Endometrial microvascular endothelial cells (primary cell): Measurements from ENCODE around the gene ADGRV1. TPM values are rescaled to one million over a fixed set of nuclear protein-coding genes. Genes with fewer than 3 reads are reported as not detected.

Experiments
- in situ Hi-C: cut with HindIII; loops from 2 replicates; pipeline ENCODE4 v1.10.0; 2017; ENCODE audit warnings: low sequenced_read_pairs, low pct_unique_long_range_greater_than_20kb; ENCODE audit errors: inconsistent ontology term
- total RNA-seq: library from RNA; depleted of rRNA; stranded (reverse); fragments of >200 nt; gene quantifications from one replicate; pipeline ENCODE4 v1.2.3, GENCODE V29; 2015; ENCODE audit errors: inconsistent ontology term

The ADGRV1 gene
- total RNA-seq, 1 donor from 2014 or later = not detected

GRCh38 chr5:91141642-91142041 is 583.0 kb downstream of the ADGRV1 start:
- in situ Hi-C loops = no loop called here

- in situ Hi-C loops = no loop called here
These were observed 583.8 kb downstream of the ADGRV1 start for GRCh38 chr5:91142386-91142785.

GRCh38 chr5:91142819-91143218 is 584.2 kb downstream of the ADGRV1 start:
- in situ Hi-C loops = no loop called here

- in situ Hi-C loops = no loop called here
These were observed 585.2 kb downstream of the ADGRV1 start for GRCh38 chr5:91143840-91144239.

- in situ Hi-C loops = no loop called here
These were observed 586.1 kb downstream of the ADGRV1 start for GRCh38 chr5:91144491-91145332.

- in situ Hi-C loops = no loop called here
These were observed 586.7 kb downstream of the ADGRV1 start for GRCh38 chr5:91145333-91145620.

- in situ Hi-C loops = no loop called here
These were observed 587.6 kb downstream of the ADGRV1 start for GRCh38 chr5:91146230-91146629.

GRCh38 chr5:91146905-91147600 is 588.5 kb downstream of the ADGRV1 start:
- in situ Hi-C loops = no loop called here

- in situ Hi-C loops = no loop called here
These were observed 591.6 kb downstream of the ADGRV1 start for GRCh38 chr5:91150234-91150633.

- in situ Hi-C loops = no loop called here
These were observed 592.0 kb downstream of the ADGRV1 start for GRCh38 chr5:91150636-91151035.

GRCh38 chr5:91151947-91152346 is 593.4 kb downstream of the ADGRV1 start:
- in situ Hi-C loops = no loop called here

- in situ Hi-C loops = no loop called here
These were observed 595.7 kb downstream of the ADGRV1 start for GRCh38 chr5:91154338-91154737.

- in situ Hi-C loops = no loop called here
These were observed 596.7 kb downstream of the ADGRV1 start for GRCh38 chr5:91155274-91155673.

- in situ Hi-C loops = no loop called here
These were observed 597.6 kb downstream of the ADGRV1 start for GRCh38 chr5:91156242-91156641.

GRCh38 chr5:91158011-91158410 is 599.4 kb downstream of the ADGRV1 start:
- in situ Hi-C loops = no loop called here

GRCh38 chr5:91159647-91160046 is 601.0 kb downstream of the ADGRV1 start:
- in situ Hi-C loops = no loop called here

GRCh38 chr5:91160714-91161285 is 602.2 kb downstream of the ADGRV1 start:
- in situ Hi-C loops = no loop called here

- in situ Hi-C loops = no loop called here
These were observed 604.2 kb downstream of the ADGRV1 start for GRCh38 chr5:91162534-91163381.

- in situ Hi-C loops = no loop called here
These were observed 605.8 kb downstream of the ADGRV1 start for GRCh38 chr5:91164424-91164823.
